ENCODE data around the gene RAB40A.

Gene RAB40A

GRCh38 chrX:103538728-103539127 is 19.4 kb upstream of the RAB40A start:
- peak; percentile 58 to 60 for DNase-seq (ENCODE audit: low read depth in 2 of 2)
- no peak for TF ChIP-seq CTCF (IDR thresholded peaks at IDR 0.05; ENCODE audit: low read depth, low read length)

GRCh38 chrX:103537871-103538387 is 18.6 kb upstream of the RAB40A start:
- TF ChIP-seq CTCF (IDR thresholded peaks at IDR 0.05; ENCODE audit: low read depth, low read length), result no peak
- no peak for DNase-seq (ENCODE audit: low read depth in 2 of 2)
- no peak overlapping the region for H3K4me3 ChIP-seq (replicated peaks in 1 of 2; ENCODE audit: low read depth in 2 of 2, low read length in 2 of 2)

More at GRCh38 chrX:103538728-103539127, 19.4 kb upstream of the RAB40A start:
- no peak overlapping the region for H3K4me3 ChIP-seq (replicated peaks in 1 of 2; ENCODE audit: low read depth in 2 of 2, low read length in 2 of 2)

GRCh38 chrX:103536732-103537131 is 17.4 kb upstream of the RAB40A start:
- H3K4me3 ChIP-seq (replicated peaks in 1 of 2; ENCODE audit: low read depth in 2 of 2, low read length in 2 of 2), result no peak overlapping the region
- peak in 1 of 2 donors; percentile 35 for DNase-seq (ENCODE audit: low read depth in 2 of 2)
- no peak for TF ChIP-seq CTCF (IDR thresholded peaks at IDR 0.05; ENCODE audit: low read depth, low read length)

GRCh38 chrX:103536071-103536470 is 16.8 kb upstream of the RAB40A start:
- TF ChIP-seq CTCF (IDR thresholded peaks at IDR 0.05; ENCODE audit: low read depth, low read length), result no peak
- no peak overlapping the region for H3K4me3 ChIP-seq (replicated peaks in 1 of 2; ENCODE audit: low read depth in 2 of 2, low read length in 2 of 2)
- DNase-seq (ENCODE audit: low read depth in 2 of 2), result peak; percentile 42 to 78

- DNase-seq (ENCODE audit: low read depth in 2 of 2), result no peak
- H3K4me3 ChIP-seq (replicated peaks in 1 of 2; ENCODE audit: low read depth in 2 of 2, low read length in 2 of 2), result no peak overlapping the region
- TF ChIP-seq CTCF (IDR thresholded peaks at IDR 0.05; ENCODE audit: low read depth, low read length), result no peak
Measured at GRCh38 chrX:103535206-103535605, 15.9 kb upstream of the RAB40A start.

GRCh38 chrX:103533511-103534216 is 14.4 kb upstream of the RAB40A start:
- TF ChIP-seq CTCF (IDR thresholded peaks at IDR 0.05; ENCODE audit: low read depth, low read length), result peak; percentile 63
- peak overlapping the region; percentile 23 to 34 for H3K4me3 ChIP-seq (replicated peaks in 1 of 2; ENCODE audit: low read depth in 2 of 2, low read length in 2 of 2)
- peak; percentile 81 to 83 for DNase-seq (ENCODE audit: low read depth in 2 of 2)

All from cardiac fibroblast (primary cell).